ENCODE results near the gene CHI3L1. TPM values are rescaled to one million over a fixed set of nuclear protein-coding genes. Genes with fewer than 3 reads are reported as not detected.

Gene CHI3L1
- total RNA-seq, 1 donor from 2014 or later: not detected

- Mint-ChIP-seq H3K4me3 (no peak overlapping the region), H3K36me3 (no peaks in the 10 kb centered on the region), H3K9me3 (no peaks in the 10 kb centered on the region), H3K27ac (no peak overlapping the region), H3K27me3 (peaks cover 8% of the 10 kb centered on the region), H3K4me1 (ENCODE audit: unreplicated experiment) (no peaks in the 10 kb centered on the region)
- DNase-seq (ENCODE audit: extremely low spot score, unreplicated experiment): no peak
- TF ChIP-seq CTCF (conservative IDR thresholded peaks at IDR 0.05): no peak
These were observed 16.6 kb downstream of the CHI3L1 start for GRCh38 chr1:203169770-203170520.

GRCh38 chr1:203168991-203169390 lies 17.5 kb downstream of the CHI3L1 start:
- no peak for DNase-seq (ENCODE audit: extremely low spot score, unreplicated experiment)
- Mint-ChIP-seq H3K4me3 (no peak overlapping the region), H3K27me3 (peaks cover 11% of the 10 kb centered on the region), H3K9me3 (no peaks in the 10 kb centered on the region), H3K36me3 (no peaks in the 10 kb centered on the region), H3K27ac (no peak overlapping the region), H3K4me1 (ENCODE audit: unreplicated experiment) (no peaks in the 10 kb centered on the region)
- no peak for TF ChIP-seq CTCF (conservative IDR thresholded peaks at IDR 0.05)

- H3K36me3 Mint-ChIP-seq: no peaks in the 10 kb centered on the region
- no peak overlapping the region for H3K4me3 Mint-ChIP-seq
- H3K4me1 Mint-ChIP-seq (ENCODE audit: unreplicated experiment): no peaks in the 10 kb centered on the region
- no peak for TF ChIP-seq CTCF (conservative IDR thresholded peaks at IDR 0.05)
- H3K27me3 Mint-ChIP-seq: peaks cover 10% of the 10 kb centered on the region
- no peak overlapping the region for H3K27ac Mint-ChIP-seq
- H3K9me3 Mint-ChIP-seq: no peaks in the 10 kb centered on the region
- DNase-seq (ENCODE audit: extremely low spot score, unreplicated experiment): no peak
These were observed 18.2 kb downstream of the CHI3L1 start for GRCh38 chr1:203168256-203168786.

- no peak for TF ChIP-seq CTCF (conservative IDR thresholded peaks at IDR 0.05)
- H3K4me1 Mint-ChIP-seq (ENCODE audit: unreplicated experiment): no peaks in the 10 kb centered on the region
- no peaks in the 10 kb centered on the region for H3K9me3 Mint-ChIP-seq
- no peaks in the 10 kb centered on the region for H3K36me3 Mint-ChIP-seq
- H3K27ac Mint-ChIP-seq: no peak overlapping the region
- no peak overlapping the region for H3K4me3 Mint-ChIP-seq
- DNase-seq (ENCODE audit: extremely low spot score, unreplicated experiment): no peak
- peaks cover 14% of the 10 kb centered on the region for H3K27me3 Mint-ChIP-seq
These were observed 18.6 kb downstream of the CHI3L1 start for GRCh38 chr1:203167913-203168200.

GRCh38 chr1:203167026-203167912 lies 19.2 kb downstream of the CHI3L1 start:
- H3K36me3 Mint-ChIP-seq: no peaks in the 10 kb centered on the region
- H3K4me1 Mint-ChIP-seq (ENCODE audit: unreplicated experiment): no peaks in the 10 kb centered on the region
- TF ChIP-seq CTCF (conservative IDR thresholded peaks at IDR 0.05): no peak
- H3K27me3 Mint-ChIP-seq: peaks cover 15% of the 10 kb centered on the region
- H3K27ac Mint-ChIP-seq: no peak overlapping the region
- no peak for DNase-seq (ENCODE audit: extremely low spot score, unreplicated experiment)
- no peak overlapping the region for H3K4me3 Mint-ChIP-seq
- no peaks in the 10 kb centered on the region for H3K9me3 Mint-ChIP-seq

Data from type B pancreatic cell (in vitro differentiated cells).